ENCODE data around the gene SNN. TPM values are rescaled to one million over a fixed set of nuclear protein-coding genes. Genes with fewer than 3 reads are reported as not detected.

The SNN gene
- total RNA-seq, 4 donors from 2014 or later: 4.1 to 30.1 (median 23.0) TPM

GRCh38 chr16:11692651-11693050 is 24.4 kb downstream of the SNN start:
- H3K4me1 ChIP-seq: no peaks in the 10 kb centered on the region
- intact Hi-C loops (cut with DNase I; ENCODE audit: low total_unique reads): no loop called here
- H3K27me3 ChIP-seq: no peaks in the 10 kb centered on the region
- no peaks in the 10 kb centered on the region for H3K36me3 ChIP-seq
- H3K27ac ChIP-seq: no peak overlapping the region
- TF ChIP-seq POLR2A (IDR thresholded peaks at IDR 0.05) (no peak), CTCF (IDR thresholded peaks at IDR 0.05) (no peak)
- H3K9me3 ChIP-seq: no peaks in the 10 kb centered on the region
- H3K4me3 ChIP-seq: no peak overlapping the region
- DNase-seq: peak in 1 of 2 donors; percentile 5

- H3K4me1 ChIP-seq: no peaks in the 10 kb centered on the region
- intact Hi-C loops (cut with DNase I; ENCODE audit: low total_unique reads): no loop called here
- TF ChIP-seq POLR2A (IDR thresholded peaks at IDR 0.05) (no peak), CTCF (IDR thresholded peaks at IDR 0.05) (no peak)
- no peak overlapping the region for H3K27ac ChIP-seq
- no peak overlapping the region for H3K4me3 ChIP-seq
- H3K36me3 ChIP-seq: no peaks in the 10 kb centered on the region
- no peaks in the 10 kb centered on the region for H3K9me3 ChIP-seq
- DNase-seq: no peak
- no peaks in the 10 kb centered on the region for H3K27me3 ChIP-seq
Measured at GRCh38 chr16:11696266-11697012, 28.2 kb downstream of the SNN start.

- Histone ChIP-seq H3K4me1 (no peaks in the 10 kb centered on the region), H3K27me3 (no peaks in the 10 kb centered on the region), H3K36me3 (no peaks in the 10 kb centered on the region), H3K27ac (no peak overlapping the region), H3K4me3 (no peak overlapping the region), H3K9me3 (no peaks in the 10 kb centered on the region)
- DNase-seq: no peak
- intact Hi-C loops (cut with DNase I; ENCODE audit: low total_unique reads): no loop called here
- TF ChIP-seq POLR2A (IDR thresholded peaks at IDR 0.05) (no peak), CTCF (IDR thresholded peaks at IDR 0.05) (no peak)
Measured at GRCh38 chr16:11697319-11697718, 29.1 kb downstream of the SNN start.

GRCh38 chr16:11698271-11698689 is 30.0 kb downstream of the SNN start:
- Histone ChIP-seq H3K27ac (no peak overlapping the region), H3K27me3 (no peaks in the 10 kb centered on the region), H3K36me3 (no peaks in the 10 kb centered on the region), H3K4me1 (no peaks in the 10 kb centered on the region), H3K4me3 (no peak overlapping the region), H3K9me3 (no peaks in the 10 kb centered on the region)
- TF ChIP-seq POLR2A (IDR thresholded peaks at IDR 0.05): no peak
- no peak for TF ChIP-seq CTCF (IDR thresholded peaks at IDR 0.05)
- intact Hi-C loops (cut with DNase I; ENCODE audit: low total_unique reads): no loop called here
- DNase-seq: no peak

- no peaks in the 10 kb centered on the region for H3K27me3 ChIP-seq
- no peak overlapping the region for H3K27ac ChIP-seq
- TF ChIP-seq CTCF (IDR thresholded peaks at IDR 0.05) (no peak), POLR2A (IDR thresholded peaks at IDR 0.05) (no peak)
- intact Hi-C loops (cut with DNase I; ENCODE audit: low total_unique reads): no loop called here
- H3K36me3 ChIP-seq: no peaks in the 10 kb centered on the region
- H3K9me3 ChIP-seq: no peaks in the 10 kb centered on the region
- no peak for DNase-seq
- H3K4me1 ChIP-seq: no peaks in the 10 kb centered on the region
- H3K4me3 ChIP-seq: no peak overlapping the region
Measured at GRCh38 chr16:11699234-11699894, 31.1 kb downstream of the SNN start.

All from uterus (tissue), 4 donors.